Skeletal muscle cell (primary cell): ENCODE measurements around the gene TFG.

Experiments
- DNase-seq: peaks from one replicate; pipeline ENCODE4 v3.0.0-alpha.2; 2010; ENCODE audit warnings: low read depth
- H3K4me3 ChIP-seq: 2 replicates; pipeline ENCODE4 v1.5.1; 2011; ENCODE audit warnings: low read depth, mild to moderate bottlenecking, control low read depth, low read length, moderate library complexity

TFG gene

GRCh38 chr3:100781301-100781700 is 72.0 kb downstream of the TFG start:
- no peak overlapping the region for H3K4me3 ChIP-seq
- DNase-seq, result no peak

DNA sequence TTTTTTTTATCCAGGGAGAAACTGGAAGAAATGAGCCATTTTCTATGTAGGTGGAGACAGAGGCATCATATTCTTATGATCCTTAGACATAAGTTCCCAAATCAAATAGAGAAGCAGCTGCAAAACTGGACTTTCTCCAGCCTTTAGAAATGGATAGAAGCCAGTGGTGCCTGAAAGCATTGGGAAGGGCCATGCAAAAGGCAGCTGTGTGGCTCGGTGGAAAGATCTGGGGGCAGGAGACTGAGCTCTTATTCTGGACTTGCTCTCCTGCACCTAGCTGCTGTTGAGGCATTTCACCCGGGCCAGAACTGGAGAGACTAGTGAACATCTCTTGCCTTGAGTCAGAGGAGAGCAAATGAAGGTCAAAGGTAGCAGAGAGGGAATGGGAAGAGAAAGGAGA is 73.1 kb downstream of the TFG start:
- H3K4me3 ChIP-seq, result no peak overlapping the region
- DNase-seq, result no peak

- no peak overlapping the region for H3K4me3 ChIP-seq
- DNase-seq, result no peak
These were observed 73.6 kb downstream of the TFG start for GRCh38 chr3:100782906-100783305.

GRCh38 chr3:100783619-100784018 is 74.3 kb downstream of the TFG start:
- DNase-seq, result no peak
- H3K4me3 ChIP-seq, result no peak overlapping the region

- DNase-seq, result no peak
- no peak overlapping the region for H3K4me3 ChIP-seq
These were observed 80.3 kb downstream of the TFG start for GRCh38 chr3:100789579-100789978.

DNA sequence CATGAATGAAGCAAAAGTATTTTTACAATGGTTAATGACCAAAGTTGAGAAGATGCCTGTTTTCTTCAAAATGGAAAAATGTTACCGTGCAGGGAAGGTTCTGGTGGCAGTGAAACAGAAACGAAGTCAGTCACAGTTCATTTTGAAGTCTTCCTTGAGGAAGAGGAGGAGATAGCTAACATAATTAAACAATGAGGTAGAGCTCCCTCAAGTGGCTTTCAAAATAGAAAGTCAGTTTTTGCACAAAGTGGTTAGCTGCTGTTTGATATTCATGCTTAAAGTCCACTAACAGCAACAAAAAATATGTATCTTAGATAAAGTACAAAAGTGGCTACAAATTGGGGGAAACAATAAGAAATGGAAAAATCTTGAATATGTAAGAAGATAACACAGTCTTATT is 87.3 kb downstream of the TFG start:
- H3K4me3 ChIP-seq, result no peak overlapping the region
- DNase-seq, result no peak

DNA sequence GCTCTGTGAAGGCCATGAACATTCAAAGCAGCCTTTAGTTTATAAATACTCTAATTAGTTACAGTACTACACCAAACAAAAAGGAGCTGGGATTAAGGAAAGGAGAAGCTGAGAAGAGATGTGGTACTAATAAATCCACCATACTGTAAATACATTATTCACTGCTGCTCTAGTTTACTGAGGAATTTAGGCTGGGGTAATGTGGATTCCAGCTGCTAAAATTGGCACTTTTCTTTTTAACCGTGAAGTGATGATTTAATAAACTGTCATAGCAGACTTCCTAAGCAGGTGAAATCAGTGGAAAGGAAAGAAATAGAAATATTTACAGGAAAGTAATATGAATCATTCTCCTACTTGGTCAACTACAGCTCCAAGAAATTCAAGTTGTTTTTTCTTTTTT is 88.7 kb downstream of the TFG start:
- no peak for DNase-seq
- no peak overlapping the region for H3K4me3 ChIP-seq
